IMR-90 (cell line): ENCODE measurements around the gene MRPL28.

ENCODE experiments used
- BHLHE40 ChIP-seq: fragments of 150-350 bp; IDR thresholded peaks from 2 replicates; pipeline ENCODE4 v1.6.1; 2016; ENCODE audit warnings: mild to moderate bottlenecking, low read depth, low read length
- CHD1 ChIP-seq: IDR thresholded peaks from 2 replicates; pipeline ENCODE4 v1.6.1; 2012; ENCODE audit warnings: low read depth, low read length, improper control_type of control experiment
- CTCF ChIP-seq: conservative IDR thresholded peaks from 2 replicates; pipeline ENCODE4 v1.5.1; 2012; ENCODE audit warnings: mild to moderate bottlenecking, low read depth, low read length, improper control_type of control experiment
- FOS ChIP-seq: fragments of 150-350 bp; IDR thresholded peaks from 2 replicates; pipeline ENCODE4 v1.6.1; 2016; ENCODE audit warnings: low read depth, low read length
- MAFK ChIP-seq: IDR thresholded peaks from 2 replicates; pipeline ENCODE4 v1.6.1; 2012; ENCODE audit warnings: low read depth, low read length, improper control_type of control experiment
- MAZ ChIP-seq: IDR thresholded peaks from 2 replicates; pipeline ENCODE4 v1.6.1; 2012; ENCODE audit warnings: low read depth, mild to moderate bottlenecking, low read length, improper control_type of control experiment, moderate library complexity, borderline replicate concordance
- MXI1 ChIP-seq: IDR thresholded peaks from 2 replicates; pipeline ENCODE4 v1.6.1; 2012; ENCODE audit warnings: low read depth, mild to moderate bottlenecking, low read length, moderate library complexity, borderline replicate concordance
- POLR2A ChIP-seq: IDR thresholded peaks from 2 replicates; pipeline ENCODE4 v1.6.1; 2012; ENCODE audit warnings: mild to moderate bottlenecking, low read depth, low read length
- RAD21 ChIP-seq: IDR thresholded peaks from 2 replicates; pipeline ENCODE4 v1.6.1; 2012; ENCODE audit warnings: low read length, improper control_type of control experiment
- RCOR1 ChIP-seq: IDR thresholded peaks from 2 replicates; pipeline ENCODE4 v1.6.1; 2012; ENCODE audit warnings: mild to moderate bottlenecking, low read length, improper control_type of control experiment; ENCODE audit not compliant: insufficient replicate concordance
- RFX5 ChIP-seq: IDR thresholded peaks from 2 replicates; pipeline ENCODE4 v1.8.0; 2012; ENCODE audit warnings: low read depth, mild to moderate bottlenecking, low read length, moderate library complexity
- SMC3 ChIP-seq: fragments of 150-350 bp; IDR thresholded peaks from 2 replicates; pipeline ENCODE4 v1.6.1; 2016; ENCODE audit warnings: low read depth, mild to moderate bottlenecking, antibody characterized with exemption, low read length, moderate library complexity
- TF ChIP-seq, protein P1 (sequence below): fragments of 150-350 bp; IDR thresholded peaks from 2 replicates; pipeline ENCODE4 v1.6.1; 2017; ENCODE audit warnings: mild to moderate bottlenecking, antibody characterized with exemption, low read length, low read depth

DNA sequence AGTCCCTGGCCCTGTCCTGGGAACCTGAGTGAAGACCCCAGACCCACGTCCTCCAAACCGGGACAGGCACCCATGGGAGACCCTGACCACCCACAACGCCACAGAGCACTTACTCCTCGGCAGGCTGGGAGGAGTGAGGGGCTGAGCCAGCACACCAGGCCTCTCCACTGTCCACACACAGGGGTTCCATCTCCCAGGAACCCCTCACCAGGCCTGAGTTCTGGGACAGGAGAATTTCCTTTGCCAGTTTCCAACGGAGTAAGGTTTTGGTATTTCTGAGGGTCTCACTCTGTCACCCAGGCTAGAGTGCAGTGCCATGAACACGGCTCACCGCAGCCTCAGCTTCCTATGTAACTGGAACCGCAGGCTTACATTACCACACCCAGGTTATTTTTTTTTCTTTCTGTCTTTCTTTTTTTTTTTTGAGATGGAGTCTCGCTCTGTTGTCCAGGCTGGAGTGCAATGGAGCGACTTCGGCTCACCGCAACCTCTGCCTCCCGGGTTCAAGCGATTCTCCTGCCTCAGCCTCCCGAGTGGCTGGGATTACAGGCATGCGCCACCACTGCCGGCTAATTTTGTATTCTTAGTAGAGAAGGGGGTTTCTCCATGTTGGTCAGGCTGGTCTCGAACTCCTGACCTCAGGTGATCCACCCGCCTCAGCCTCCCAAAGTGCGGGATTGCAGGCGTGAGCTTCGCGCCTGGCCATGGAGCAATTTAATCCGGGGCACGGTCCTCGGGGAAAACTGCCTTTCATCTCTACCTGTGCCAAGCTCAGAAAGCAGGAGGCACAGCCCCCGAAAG lies 9.8 kb upstream of the MRPL28 start:
- TF ChIP-seq CTCF (no peak), MXI1 (no peak), MAFK (no peak), POLR2A (no peak), RCOR1 (no peak), SMC3 (no peak), RFX5 (no peak), FOS (no peak), MAZ (no peak), RAD21 (no peak), CHD1 (no peak), BHLHE40 (no peak)
- TF ChIP-seq, protein P1, sequence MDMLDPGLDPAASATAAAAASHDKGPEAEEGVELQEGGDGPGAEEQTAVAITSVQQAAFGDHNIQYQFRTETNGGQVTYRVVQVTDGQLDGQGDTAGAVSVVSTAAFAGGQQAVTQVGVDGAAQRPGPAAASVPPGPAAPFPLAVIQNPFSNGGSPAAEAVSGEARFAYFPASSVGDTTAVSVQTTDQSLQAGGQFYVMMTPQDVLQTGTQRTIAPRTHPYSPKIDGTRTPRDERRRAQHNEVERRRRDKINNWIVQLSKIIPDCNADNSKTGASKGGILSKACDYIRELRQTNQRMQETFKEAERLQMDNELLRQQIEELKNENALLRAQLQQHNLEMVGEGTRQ: no peak
